Measurements from ENCODE around the gene IFI44.

Gene IFI44

GRCh38 chr1:78713297-78713696, 63.7 kb downstream of the IFI44 start:
- no peak for DNase-seq
